ENCODE data around the gene ALCAM.

Gene ALCAM

GRCh38 chr3:105480768-105481167 lies 114.1 kb downstream of the ALCAM start:
- in situ Hi-C loops (cut with MboI; ENCODE audit: low sequenced_read_pairs) = no loop called here
- Histone ChIP-seq H3K9me3 (no peaks in the 10 kb centered on the region), H3K36me3 (replicated peaks) (no peaks in the 10 kb centered on the region), H3K4me1 (no peaks in the 10 kb centered on the region), H3K27me3 (ENCODE audit: low read depth) (no peaks in the 10 kb centered on the region), H3K4me3 (no peak overlapping the region)
- no peak for DNase-seq (ENCODE audit: low spot score in 2 of 2)

GRCh38 chr3:105483476-105483875 lies 116.8 kb downstream of the ALCAM start:
- no peaks in the 10 kb centered on the region for H3K27me3 ChIP-seq (ENCODE audit: low read depth)
- in situ Hi-C loops (cut with MboI; ENCODE audit: low sequenced_read_pairs) = no loop called here

GRCh38 chr3:105490045-105490444 lies 123.3 kb downstream of the ALCAM start:
- Histone ChIP-seq H3K4me1 (no peaks in the 10 kb centered on the region), H3K27me3 (ENCODE audit: low read depth) (no peaks in the 10 kb centered on the region)
- in situ Hi-C loops (cut with MboI; ENCODE audit: low sequenced_read_pairs) = no loop called here

More at GRCh38 chr3:105483476-105483875, 116.8 kb downstream of the ALCAM start:
- H3K4me3 ChIP-seq = no peak overlapping the region
- no peaks in the 10 kb centered on the region for H3K9me3 ChIP-seq
- H3K36me3 ChIP-seq (replicated peaks) = no peaks in the 10 kb centered on the region
- H3K4me1 ChIP-seq = no peaks in the 10 kb centered on the region
- no peak for DNase-seq (ENCODE audit: low spot score in 2 of 2)

GRCh38 chr3:105493305-105493892 lies 126.7 kb downstream of the ALCAM start:
- in situ Hi-C loops (cut with MboI; ENCODE audit: low sequenced_read_pairs) = no loop called here
- Histone ChIP-seq H3K4me1 (no peaks in the 10 kb centered on the region), H3K36me3 (replicated peaks) (no peaks in the 10 kb centered on the region), H3K4me3 (no peak overlapping the region), H3K27me3 (ENCODE audit: low read depth) (no peaks in the 10 kb centered on the region), H3K9me3 (no peaks in the 10 kb centered on the region)
- DNase-seq (ENCODE audit: low spot score in 2 of 2) = no peak

More at GRCh38 chr3:105490045-105490444, 123.3 kb downstream of the ALCAM start:
- no peak overlapping the region for H3K4me3 ChIP-seq
- no peaks in the 10 kb centered on the region for H3K9me3 ChIP-seq
- no peak for DNase-seq (ENCODE audit: low spot score in 2 of 2)
- H3K36me3 ChIP-seq (replicated peaks) = no peaks in the 10 kb centered on the region

GRCh38 chr3:105495021-105495420 lies 128.3 kb downstream of the ALCAM start:
- Histone ChIP-seq H3K4me3 (no peak overlapping the region), H3K4me1 (no peaks in the 10 kb centered on the region), H3K36me3 (replicated peaks) (no peaks in the 10 kb centered on the region), H3K9me3 (no peaks in the 10 kb centered on the region), H3K27me3 (ENCODE audit: low read depth) (no peaks in the 10 kb centered on the region)
- DNase-seq (ENCODE audit: low spot score in 2 of 2) = no peak
- in situ Hi-C loops (cut with MboI; ENCODE audit: low sequenced_read_pairs) = no loop called here

- Histone ChIP-seq H3K27me3 (ENCODE audit: low read depth) (no peaks in the 10 kb centered on the region), H3K4me1 (no peaks in the 10 kb centered on the region), H3K36me3 (replicated peaks) (no peaks in the 10 kb centered on the region), H3K4me3 (no peak overlapping the region), H3K9me3 (no peaks in the 10 kb centered on the region)
- DNase-seq (ENCODE audit: low spot score in 2 of 2) = no peak
- in situ Hi-C loops (cut with MboI; ENCODE audit: low sequenced_read_pairs) = no loop called here
These were observed 129.6 kb downstream of the ALCAM start for GRCh38 chr3:105496343-105496742.

GRCh38 chr3:105497386-105497785 lies 130.7 kb downstream of the ALCAM start:
- Histone ChIP-seq H3K27me3 (ENCODE audit: low read depth) (no peaks in the 10 kb centered on the region), H3K9me3 (no peaks in the 10 kb centered on the region), H3K4me1 (no peaks in the 10 kb centered on the region), H3K36me3 (replicated peaks) (no peaks in the 10 kb centered on the region), H3K4me3 (no peak overlapping the region)
- DNase-seq (ENCODE audit: low spot score in 2 of 2) = no peak
- in situ Hi-C loops (cut with MboI; ENCODE audit: low sequenced_read_pairs) = no loop called here

GRCh38 chr3:105499961-105500360 lies 133.3 kb downstream of the ALCAM start:
- Histone ChIP-seq H3K4me1 (no peaks in the 10 kb centered on the region), H3K36me3 (replicated peaks) (no peaks in the 10 kb centered on the region), H3K27me3 (ENCODE audit: low read depth) (no peaks in the 10 kb centered on the region), H3K9me3 (no peaks in the 10 kb centered on the region), H3K4me3 (no peak overlapping the region)
- no peak for DNase-seq (ENCODE audit: low spot score in 2 of 2)
- in situ Hi-C loops (cut with MboI; ENCODE audit: low sequenced_read_pairs) = no loop called here

- Histone ChIP-seq H3K27me3 (ENCODE audit: low read depth) (no peaks in the 10 kb centered on the region), H3K4me1 (no peaks in the 10 kb centered on the region), H3K9me3 (no peaks in the 10 kb centered on the region), H3K36me3 (replicated peaks) (no peaks in the 10 kb centered on the region), H3K4me3 (no peak overlapping the region)
- DNase-seq (ENCODE audit: low spot score in 2 of 2) = no peak
- in situ Hi-C loops (cut with MboI; ENCODE audit: low sequenced_read_pairs) = no loop called here
These were observed 135.6 kb downstream of the ALCAM start for GRCh38 chr3:105502333-105502732.

GRCh38 chr3:105503191-105503593 lies 136.5 kb downstream of the ALCAM start:
- in situ Hi-C loops (cut with MboI; ENCODE audit: low sequenced_read_pairs) = no loop called here
- no peaks in the 10 kb centered on the region for H3K9me3 ChIP-seq
- no peaks in the 10 kb centered on the region for H3K4me1 ChIP-seq
- H3K36me3 ChIP-seq (replicated peaks) = no peaks in the 10 kb centered on the region
- H3K4me3 ChIP-seq = no peak overlapping the region
- no peaks in the 10 kb centered on the region for H3K27me3 ChIP-seq (ENCODE audit: low read depth)
- DNase-seq (ENCODE audit: low spot score in 2 of 2) = no peak

- DNase-seq (ENCODE audit: low spot score in 2 of 2) = no peak
- Histone ChIP-seq H3K27me3 (ENCODE audit: low read depth) (no peaks in the 10 kb centered on the region), H3K4me3 (no peak overlapping the region), H3K4me1 (no peaks in the 10 kb centered on the region), H3K9me3 (no peaks in the 10 kb centered on the region), H3K36me3 (replicated peaks) (no peaks in the 10 kb centered on the region)
- in situ Hi-C loops (cut with MboI; ENCODE audit: low sequenced_read_pairs) = no loop called here
These were observed 137.8 kb downstream of the ALCAM start for GRCh38 chr3:105504440-105504951.

- Histone ChIP-seq H3K9me3 (no peaks in the 10 kb centered on the region), H3K4me3 (no peak overlapping the region)
- in situ Hi-C loops (cut with MboI; ENCODE audit: low sequenced_read_pairs) = no loop called here
These were observed 138.5 kb downstream of the ALCAM start for GRCh38 chr3:105505170-105505569.

GRCh38 chr3:105511031-105511430 lies 144.3 kb downstream of the ALCAM start:
- H3K4me3 ChIP-seq = no peak overlapping the region
- H3K27me3 ChIP-seq (ENCODE audit: low read depth) = no peaks in the 10 kb centered on the region
- H3K36me3 ChIP-seq (replicated peaks) = no peaks in the 10 kb centered on the region
- in situ Hi-C loops (cut with MboI; ENCODE audit: low sequenced_read_pairs) = no loop called here
- no peak for DNase-seq (ENCODE audit: low spot score in 2 of 2)
- no peaks in the 10 kb centered on the region for H3K4me1 ChIP-seq
- no peaks in the 10 kb centered on the region for H3K9me3 ChIP-seq

More at GRCh38 chr3:105505170-105505569, 138.5 kb downstream of the ALCAM start:
- no peaks in the 10 kb centered on the region for H3K4me1 ChIP-seq
- no peak for DNase-seq (ENCODE audit: low spot score in 2 of 2)
- H3K36me3 ChIP-seq (replicated peaks) = no peaks in the 10 kb centered on the region
- H3K27me3 ChIP-seq (ENCODE audit: low read depth) = no peaks in the 10 kb centered on the region

- Histone ChIP-seq H3K27me3 (ENCODE audit: low read depth) (no peaks in the 10 kb centered on the region), H3K9me3 (no peaks in the 10 kb centered on the region), H3K4me1 (no peaks in the 10 kb centered on the region), H3K36me3 (replicated peaks) (no peaks in the 10 kb centered on the region), H3K4me3 (no peak overlapping the region)
- DNase-seq (ENCODE audit: low spot score in 2 of 2) = no peak
- in situ Hi-C loops (cut with MboI; ENCODE audit: low sequenced_read_pairs) = no loop called here
These were observed 145.4 kb downstream of the ALCAM start for GRCh38 chr3:105512061-105512460.

- in situ Hi-C loops (cut with MboI; ENCODE audit: low sequenced_read_pairs) = no loop called here
- DNase-seq (ENCODE audit: low spot score in 2 of 2) = no peak
- Histone ChIP-seq H3K4me1 (no peaks in the 10 kb centered on the region), H3K27me3 (ENCODE audit: low read depth) (no peaks in the 10 kb centered on the region), H3K9me3 (no peaks in the 10 kb centered on the region), H3K36me3 (replicated peaks) (no peaks in the 10 kb centered on the region), H3K4me3 (no peak overlapping the region)
These were observed 146.3 kb downstream of the ALCAM start for GRCh38 chr3:105513042-105513441.

All from HAP-1 (cell line).